Measurements from ENCODE around the gene FOXC1.

Gene FOXC1

GRCh38 chr6:1636272-1636825 lies 26.6 kb downstream of the FOXC1 start:
- no peak overlapping the region for H3K4me3 Mint-ChIP-seq
- intact Hi-C loops (cut with micrococcal nuclease), result no loop called here

GRCh38 chr6:1636971-1637871 lies 27.5 kb downstream of the FOXC1 start:
- Mint-ChIP-seq H3K4me1 (ENCODE audit: low read depth) (no peaks in the 10 kb centered on the region), H3K4me3 (no peak overlapping the region)

More at GRCh38 chr6:1636272-1636825, 26.6 kb downstream of the FOXC1 start:
- Mint-ChIP-seq H3K4me1 (ENCODE audit: low read depth) (no peaks in the 10 kb centered on the region), H3K9me3 (no peaks in the 10 kb centered on the region), H3K36me3 (ENCODE audit: low read depth) (no peaks in the 10 kb centered on the region), H3K27me3 (peaks cover 3% of the 10 kb centered on the region), H3K27ac (no peak overlapping the region)

GRCh38 chr6:1639430-1639829 lies 29.7 kb downstream of the FOXC1 start:
- intact Hi-C loops (cut with micrococcal nuclease), result no loop called here
- H3K36me3 Mint-ChIP-seq (ENCODE audit: low read depth), result no peaks in the 10 kb centered on the region
- no peak overlapping the region for H3K27ac Mint-ChIP-seq
- peaks cover 3% of the 10 kb centered on the region for H3K4me1 Mint-ChIP-seq (ENCODE audit: low read depth)
- peaks cover 2% of the 10 kb centered on the region for H3K27me3 Mint-ChIP-seq
- H3K9me3 Mint-ChIP-seq, result no peaks in the 10 kb centered on the region
- H3K4me3 Mint-ChIP-seq, result no peak overlapping the region

More at GRCh38 chr6:1636971-1637871, 27.5 kb downstream of the FOXC1 start:
- no peaks in the 10 kb centered on the region for H3K36me3 Mint-ChIP-seq (ENCODE audit: low read depth)
- H3K27me3 Mint-ChIP-seq, result peaks cover 3% of the 10 kb centered on the region
- intact Hi-C loops (cut with micrococcal nuclease), result no loop called here
- H3K9me3 Mint-ChIP-seq, result no peaks in the 10 kb centered on the region
- H3K27ac Mint-ChIP-seq, result no peak overlapping the region

- intact Hi-C loops (cut with micrococcal nuclease), result no loop called here
- Mint-ChIP-seq H3K36me3 (ENCODE audit: low read depth) (no peaks in the 10 kb centered on the region), H3K4me3 (no peak overlapping the region), H3K9me3 (no peaks in the 10 kb centered on the region), H3K27me3 (peaks cover 2% of the 10 kb centered on the region), H3K4me1 (ENCODE audit: low read depth) (peaks cover 13% of the 10 kb centered on the region), H3K27ac (no peak overlapping the region)
These were observed 30.8 kb downstream of the FOXC1 start for GRCh38 chr6:1640476-1640875.

DNA sequence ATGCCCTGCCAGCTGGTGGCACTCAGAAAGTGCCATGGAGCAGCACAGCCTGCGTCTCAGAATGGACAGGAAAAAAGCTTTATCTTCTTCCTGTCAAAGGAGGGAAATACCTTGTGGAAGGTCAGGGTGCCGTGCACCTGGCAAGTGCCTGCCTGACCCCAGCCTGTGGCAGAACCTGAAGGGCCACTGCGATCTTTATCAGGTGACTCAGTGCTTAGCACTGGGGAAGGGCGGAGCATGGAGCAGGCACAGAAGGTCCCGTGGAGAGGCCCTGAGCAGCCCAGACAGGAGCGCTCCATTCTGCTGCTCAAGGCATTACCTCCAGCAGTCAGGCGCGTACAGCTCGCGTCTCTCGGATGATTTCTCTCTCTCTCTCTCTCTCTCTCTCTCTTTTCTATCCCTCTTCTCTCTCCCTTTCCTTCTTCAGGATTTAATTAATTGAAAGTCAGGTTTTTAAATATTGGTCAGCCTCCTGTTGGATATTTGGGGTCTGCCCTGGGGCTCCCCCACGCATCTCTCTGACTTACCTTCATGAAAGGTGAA lies 31.7 kb downstream of the FOXC1 start:
- Mint-ChIP-seq H3K36me3 (ENCODE audit: low read depth) (no peaks in the 10 kb centered on the region), H3K4me3 (no peak overlapping the region), H3K27ac (no peak overlapping the region), H3K4me1 (ENCODE audit: low read depth) (peaks cover 13% of the 10 kb centered on the region), H3K27me3 (peaks cover 4% of the 10 kb centered on the region), H3K9me3 (no peaks in the 10 kb centered on the region)
- intact Hi-C loops (cut with micrococcal nuclease), result no loop called here

DNA sequence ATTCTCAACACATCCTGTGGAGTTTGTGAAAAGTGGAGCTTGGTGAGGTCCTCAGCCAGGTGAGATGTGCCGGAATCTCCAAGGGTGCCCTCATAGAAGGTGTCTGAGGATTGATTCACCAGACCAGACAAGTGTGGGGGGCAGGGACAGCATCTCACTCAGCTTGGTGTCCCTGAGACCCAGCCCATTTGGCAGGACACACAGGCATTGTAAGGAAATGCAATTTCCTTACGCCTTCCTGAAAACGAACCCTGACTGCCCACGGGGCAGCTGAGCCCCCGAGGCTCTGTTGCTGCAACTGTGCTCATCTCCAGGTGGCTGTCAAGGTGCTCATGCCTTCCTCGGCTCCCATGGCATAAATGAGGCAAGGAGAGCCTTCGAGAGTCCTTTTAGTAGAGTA lies 33.4 kb downstream of the FOXC1 start:
- H3K4me1 Mint-ChIP-seq (ENCODE audit: low read depth), result peaks cover 13% of the 10 kb centered on the region

GRCh38 chr6:1643830-1644445 lies 34.2 kb downstream of the FOXC1 start:
- Mint-ChIP-seq H3K36me3 (ENCODE audit: low read depth) (no peaks in the 10 kb centered on the region), H3K4me3 (no peak overlapping the region), H3K9me3 (no peaks in the 10 kb centered on the region), H3K4me1 (ENCODE audit: low read depth) (peaks cover 13% of the 10 kb centered on the region), H3K27me3 (peaks cover 4% of the 10 kb centered on the region), H3K27ac (no peak overlapping the region)
- intact Hi-C loops (cut with micrococcal nuclease), result no loop called here

More for the DNA sequence above, 33.4 kb downstream of the FOXC1 start:
- H3K27ac Mint-ChIP-seq, result no peak overlapping the region
- H3K36me3 Mint-ChIP-seq (ENCODE audit: low read depth), result no peaks in the 10 kb centered on the region
- H3K9me3 Mint-ChIP-seq, result no peaks in the 10 kb centered on the region
- intact Hi-C loops (cut with micrococcal nuclease), result no loop called here
- H3K4me3 Mint-ChIP-seq, result no peak overlapping the region
- H3K27me3 Mint-ChIP-seq, result peaks cover 4% of the 10 kb centered on the region

GRCh38 chr6:1644516-1645060 lies 34.9 kb downstream of the FOXC1 start:
- peaks cover 4% of the 10 kb centered on the region for H3K27me3 Mint-ChIP-seq
- no peak overlapping the region for H3K4me3 Mint-ChIP-seq
- no peak overlapping the region for H3K27ac Mint-ChIP-seq
- H3K9me3 Mint-ChIP-seq, result no peaks in the 10 kb centered on the region
- peaks cover 13% of the 10 kb centered on the region for H3K4me1 Mint-ChIP-seq (ENCODE audit: low read depth)
- no peaks in the 10 kb centered on the region for H3K36me3 Mint-ChIP-seq (ENCODE audit: low read depth)
- intact Hi-C loops (cut with micrococcal nuclease), result no loop called here

GRCh38 chr6:1645466-1646185 lies 35.9 kb downstream of the FOXC1 start:
- H3K27ac Mint-ChIP-seq, result no peak overlapping the region
- peaks cover 4% of the 10 kb centered on the region for H3K27me3 Mint-ChIP-seq
- H3K4me1 Mint-ChIP-seq (ENCODE audit: low read depth), result peaks cover 13% of the 10 kb centered on the region
- H3K4me3 Mint-ChIP-seq, result no peak overlapping the region
- no peaks in the 10 kb centered on the region for H3K36me3 Mint-ChIP-seq (ENCODE audit: low read depth)
- no peaks in the 10 kb centered on the region for H3K9me3 Mint-ChIP-seq
- intact Hi-C loops (cut with micrococcal nuclease), result no loop called here

DNA sequence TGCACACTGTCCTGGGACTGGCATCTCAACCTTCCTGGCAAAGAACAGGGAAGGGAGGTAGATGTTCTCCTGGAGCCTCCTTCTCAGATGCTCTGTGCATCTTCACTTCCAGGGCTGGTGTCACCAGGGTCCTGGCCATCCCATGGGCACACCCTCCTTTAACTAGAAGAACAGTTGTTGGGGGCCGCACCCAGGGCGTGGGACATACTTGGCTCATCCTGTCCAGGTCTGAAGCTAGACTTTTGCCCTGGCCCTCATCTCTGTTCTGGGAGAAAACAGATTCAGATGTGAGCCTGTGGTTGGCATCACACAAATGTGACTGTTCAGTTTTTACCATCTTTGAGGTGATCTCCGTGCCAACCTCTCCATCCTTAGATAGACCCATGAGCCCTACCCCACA lies 41.6 kb downstream of the FOXC1 start:
- Mint-ChIP-seq H3K36me3 (ENCODE audit: low read depth) (no peaks in the 10 kb centered on the region), H3K4me3 (no peak overlapping the region), H3K27ac (no peak overlapping the region), H3K27me3 (peaks cover 8% of the 10 kb centered on the region), H3K9me3 (no peaks in the 10 kb centered on the region), H3K4me1 (ENCODE audit: low read depth) (peaks cover 11% of the 10 kb centered on the region)
- intact Hi-C loops (cut with micrococcal nuclease), result no loop called here

DNA sequence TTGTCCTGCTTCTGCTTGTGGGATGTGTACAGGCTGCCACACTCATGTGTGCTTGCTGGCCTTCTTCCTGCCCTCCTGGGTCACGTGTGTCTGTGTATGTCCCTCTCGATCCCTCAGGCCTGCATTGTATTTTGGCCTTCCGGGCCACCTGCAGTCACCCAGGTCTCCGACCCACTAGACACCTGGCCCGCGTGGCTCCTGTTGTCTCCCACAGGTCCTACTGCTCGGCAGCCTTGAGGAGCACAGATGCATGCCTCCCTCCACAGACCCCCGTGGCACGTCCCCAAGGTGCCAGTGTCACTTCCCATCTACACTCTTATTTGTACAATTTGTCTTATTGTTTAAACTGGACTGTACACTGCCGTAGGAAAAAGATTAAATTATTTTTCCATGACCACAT lies 43.1 kb downstream of the FOXC1 start:
- Mint-ChIP-seq H3K4me1 (ENCODE audit: low read depth) (peaks cover 11% of the 10 kb centered on the region), H3K4me3 (no peak overlapping the region), H3K9me3 (no peaks in the 10 kb centered on the region), H3K36me3 (ENCODE audit: low read depth) (no peaks in the 10 kb centered on the region), H3K27ac (no peak overlapping the region), H3K27me3 (peaks cover 8% of the 10 kb centered on the region)
- intact Hi-C loops (cut with micrococcal nuclease), result no loop called here

- Mint-ChIP-seq H3K9me3 (no peaks in the 10 kb centered on the region), H3K36me3 (ENCODE audit: low read depth) (no peaks in the 10 kb centered on the region), H3K4me3 (no peak overlapping the region), H3K27ac (no peak overlapping the region), H3K27me3 (peaks cover 8% of the 10 kb centered on the region), H3K4me1 (ENCODE audit: low read depth) (peaks cover 11% of the 10 kb centered on the region)
- intact Hi-C loops (cut with micrococcal nuclease), result no loop called here
These were observed 44.3 kb downstream of the FOXC1 start for GRCh38 chr6:1654054-1654453.

GRCh38 chr6:1657116-1657770 lies 47.5 kb downstream of the FOXC1 start:
- Mint-ChIP-seq H3K27ac (no peak overlapping the region), H3K27me3 (peaks cover 25% of the 10 kb centered on the region), H3K9me3 (no peaks in the 10 kb centered on the region), H3K4me3 (no peak overlapping the region), H3K4me1 (ENCODE audit: low read depth) (peaks cover 17% of the 10 kb centered on the region), H3K36me3 (ENCODE audit: low read depth) (no peaks in the 10 kb centered on the region)
- intact Hi-C loops (cut with micrococcal nuclease), result no loop called here

Data from dendritic cell treated with granulocyte-macrophage colony-stimulating factor and Interleukin-4, amounts not matched to agents 40 ng/mL and 50 ng/mL, for 4 days (primary cell).